Left ventricle myocardium inferior (tissue), 1 donor: ENCODE data around the gene GUCA2B. TPM values are rescaled to one million over a fixed set of nuclear protein-coding genes. Genes with fewer than 3 reads are reported as not detected.

Source experiments
- DNase-seq: peaks from one replicate; pipeline ENCODE4 v3.0.0-alpha.2; 2020
- H3K27ac ChIP-seq: fragments of 200-600 bp; replicated peaks from 2 replicates; pipeline ENCODE4 v1.8.0; 2021
- H3K27me3 ChIP-seq: fragments of 200-600 bp; 2 replicates; pipeline ENCODE4 v1.8.0; 2021; ENCODE audit warnings: low read depth
- H3K36me3 ChIP-seq: fragments of 200-600 bp; 2 replicates; pipeline ENCODE4 v1.8.0; 2021
- H3K4me1 ChIP-seq: fragments of 200-600 bp; 2 replicates; pipeline ENCODE4 v1.8.0; 2021
- H3K4me3 ChIP-seq: fragments of 200-600 bp; 2 replicates; pipeline ENCODE4 v1.8.0; 2021; ENCODE audit warnings: mild to moderate bottlenecking, moderate library complexity
- H3K9me3 ChIP-seq: fragments of 200-600 bp; replicated peaks from 2 replicates; pipeline ENCODE4 v1.8.0; 2021
- CTCF ChIP-seq: fragments of 200-600 bp; IDR thresholded peaks from 2 replicates; pipeline ENCODE4 v1.8.0; 2021; ENCODE audit warnings: antibody characterized with exemption, mild to moderate bottlenecking, borderline replicate concordance
- intact Hi-C: fragments of 100-400 bp; cut with micrococcal nuclease; formaldehyde crosslinking; loops from one replicate; pipeline ENCODE4 v1.11.0; 2022
- total RNA-seq: library from RNA; stranded (reverse); fragmentation: NEBNext Ultra II Directional; extraction: Animal tissue kit (Norgen Biotek cat#: 25700); gene quantifications from one replicate; pipeline ENCODE4 v1.2.1, GENCODE V29; 2021
- donor health status: DM: no; HTN: yes; CAD: no; lungs with severe emphysema.

The GUCA2B gene
- total RNA-seq, 1 donor from 2014 or later = not detected

- peak; percentile 70 for DNase-seq
- H3K27me3 ChIP-seq = no peaks in the 10 kb centered on the region
- H3K4me1 ChIP-seq = peaks cover 52% of the 10 kb centered on the region
- no peaks in the 10 kb centered on the region for H3K36me3 ChIP-seq
- peak overlapping the region; percentile 95 for H3K27ac ChIP-seq
- no peaks in the 10 kb centered on the region for H3K9me3 ChIP-seq
- no peak overlapping the region for H3K4me3 ChIP-seq
- intact Hi-C loops = no loop called here
- TF ChIP-seq CTCF = peak; percentile 97
These were observed 20.1 kb downstream of the GUCA2B start for GRCh38 chr1:42173155-42173933.

- intact Hi-C loops = no loop called here
- no peak overlapping the region for H3K4me3 ChIP-seq
- no peak for DNase-seq
- H3K36me3 ChIP-seq = peaks cover 3% of the 10 kb centered on the region
- peaks cover 56% of the 10 kb centered on the region for H3K4me1 ChIP-seq
- H3K27me3 ChIP-seq = no peaks in the 10 kb centered on the region
- no peaks in the 10 kb centered on the region for H3K9me3 ChIP-seq
- no peak for TF ChIP-seq CTCF
- H3K27ac ChIP-seq = peak overlapping the region; percentile 95
These were observed 20.9 kb downstream of the GUCA2B start for GRCh38 chr1:42173961-42174735.

GRCh38 chr1:42175314-42176054 lies 22.3 kb downstream of the GUCA2B start:
- intact Hi-C loops = no loop called here
- DNase-seq = no peak
- Histone ChIP-seq H3K4me3 (no peak overlapping the region), H3K9me3 (no peaks in the 10 kb centered on the region), H3K27ac (peak overlapping the region; percentile 95), H3K27me3 (no peaks in the 10 kb centered on the region), H3K4me1 (peaks cover 67% of the 10 kb centered on the region), H3K36me3 (peaks cover 4% of the 10 kb centered on the region)
- no peak for TF ChIP-seq CTCF

GRCh38 chr1:42176902-42177519 lies 23.8 kb downstream of the GUCA2B start:
- H3K27ac ChIP-seq = no peak overlapping the region
- DNase-seq = no peak
- peak; percentile 79 for TF ChIP-seq CTCF
- H3K4me3 ChIP-seq = no peak overlapping the region
- H3K4me1 ChIP-seq = peaks cover 52% of the 10 kb centered on the region
- H3K27me3 ChIP-seq = no peaks in the 10 kb centered on the region
- peaks cover 15% of the 10 kb centered on the region for H3K36me3 ChIP-seq
- intact Hi-C loops = no loop called here
- no peaks in the 10 kb centered on the region for H3K9me3 ChIP-seq

GRCh38 chr1:42177541-42177981 lies 24.4 kb downstream of the GUCA2B start:
- Histone ChIP-seq H3K4me1 (peaks cover 46% of the 10 kb centered on the region), H3K27ac (no peak overlapping the region), H3K36me3 (peaks cover 15% of the 10 kb centered on the region), H3K27me3 (no peaks in the 10 kb centered on the region), H3K9me3 (no peaks in the 10 kb centered on the region), H3K4me3 (no peak overlapping the region)
- TF ChIP-seq CTCF = no peak
- no peak for DNase-seq
- intact Hi-C loops = no loop called here
